ENCODE results near the gene GABRA5. TPM values are rescaled to one million over a fixed set of nuclear protein-coding genes. Genes with fewer than 3 reads are reported as not detected.

The GABRA5 gene
- total RNA-seq, 2 experiments from 2014 or later: not detected

- no peak overlapping the region for H3K27ac Mint-ChIP-seq
- H3K4me1 Mint-ChIP-seq (ENCODE audit: low read depth): no peaks in the 10 kb centered on the region
- no peaks in the 10 kb centered on the region for H3K27me3 Mint-ChIP-seq (ENCODE audit: low read depth)
- DNase-seq: no peak
- H3K4me3 Mint-ChIP-seq: no peak overlapping the region
- ATAC-seq: no peak
- ChIA-PET POLR2A (no interaction called here), CTCF (no interaction called here)
- no peaks in the 10 kb centered on the region for H3K9me3 Mint-ChIP-seq (ENCODE audit: insufficient read depth)
- no peaks in the 10 kb centered on the region for H3K36me3 Mint-ChIP-seq (ENCODE audit: low read depth)
These were observed 15.9 kb downstream of the GABRA5 start for GRCh38 chr15:26882616-26883365.

DNA sequence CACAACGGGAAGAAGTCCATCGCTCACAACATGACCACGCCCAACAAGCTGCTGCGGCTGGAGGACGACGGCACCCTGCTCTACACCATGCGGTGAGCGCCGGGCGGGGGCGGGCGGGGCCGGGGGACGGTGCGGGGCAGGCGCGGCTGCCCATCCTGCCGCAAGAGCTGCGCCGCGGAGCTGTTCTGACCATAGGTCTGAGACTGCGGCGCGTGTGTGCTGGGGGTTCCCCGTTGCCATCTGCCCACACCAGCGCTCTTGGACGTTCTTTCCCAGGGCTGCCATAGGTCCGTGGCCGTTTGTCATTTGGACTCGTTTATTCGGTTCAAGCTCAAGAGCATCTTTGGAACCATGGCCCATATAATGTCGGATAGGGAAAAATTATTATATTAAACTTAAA lies 16.6 kb downstream of the GABRA5 start:
- H3K27ac Mint-ChIP-seq: no peak overlapping the region
- CTCF ChIA-PET: no interaction called here
- no peak for DNase-seq
- no peaks in the 10 kb centered on the region for H3K9me3 Mint-ChIP-seq (ENCODE audit: insufficient read depth)
- no peak for ATAC-seq
- no peaks in the 10 kb centered on the region for H3K4me1 Mint-ChIP-seq (ENCODE audit: low read depth)
- no peaks in the 10 kb centered on the region for H3K36me3 Mint-ChIP-seq (ENCODE audit: low read depth)
- POLR2A ChIA-PET: no interaction called here
- H3K27me3 Mint-ChIP-seq (ENCODE audit: low read depth): no peaks in the 10 kb centered on the region
- no peak overlapping the region for H3K4me3 Mint-ChIP-seq

GRCh38 chr15:26886566-26886965 lies 19.7 kb downstream of the GABRA5 start:
- no peak overlapping the region for H3K27ac Mint-ChIP-seq
- POLR2A ChIA-PET: no interaction called here
- no peak for DNase-seq
- H3K9me3 Mint-ChIP-seq (ENCODE audit: insufficient read depth): no peaks in the 10 kb centered on the region
- H3K4me1 Mint-ChIP-seq (ENCODE audit: low read depth): peaks cover 3% of the 10 kb centered on the region
- no peak overlapping the region for H3K4me3 Mint-ChIP-seq
- CTCF ChIA-PET: no interaction called here
- H3K27me3 Mint-ChIP-seq (ENCODE audit: low read depth): no peaks in the 10 kb centered on the region
- ATAC-seq: no peak
- no peaks in the 10 kb centered on the region for H3K36me3 Mint-ChIP-seq (ENCODE audit: low read depth)

GRCh38 chr15:26887926-26888666 lies 21.2 kb downstream of the GABRA5 start:
- no peaks in the 10 kb centered on the region for H3K9me3 Mint-ChIP-seq (ENCODE audit: insufficient read depth)
- no peak overlapping the region for H3K27ac Mint-ChIP-seq
- DNase-seq: no peak
- H3K4me1 Mint-ChIP-seq (ENCODE audit: low read depth): peaks cover 3% of the 10 kb centered on the region
- no peaks in the 10 kb centered on the region for H3K36me3 Mint-ChIP-seq (ENCODE audit: low read depth)
- no peak for ATAC-seq
- POLR2A ChIA-PET: no interaction called here
- H3K4me3 Mint-ChIP-seq: no peak overlapping the region
- H3K27me3 Mint-ChIP-seq (ENCODE audit: low read depth): no peaks in the 10 kb centered on the region
- CTCF ChIA-PET: no interaction called here

DNA sequence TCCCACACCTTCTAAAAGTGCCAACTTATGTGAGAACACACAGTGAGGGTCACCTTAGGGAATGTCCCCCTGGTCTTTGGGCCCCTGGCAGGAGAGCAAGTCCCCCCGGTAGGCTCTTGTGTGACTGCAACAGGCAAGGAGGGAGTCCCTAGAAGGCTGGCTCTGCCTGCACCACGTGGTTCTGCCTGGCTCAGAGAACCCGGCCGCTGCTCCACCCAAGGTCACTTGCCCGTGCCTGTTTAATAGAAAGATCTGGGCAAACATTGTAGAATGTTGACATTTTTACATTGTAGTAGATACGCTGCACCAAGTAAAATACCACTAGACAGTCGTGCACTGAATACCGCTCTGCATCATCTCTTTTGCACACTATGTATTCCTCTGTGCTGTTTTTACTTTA lies 21.9 kb downstream of the GABRA5 start:
- POLR2A ChIA-PET: no interaction called here
- H3K4me1 Mint-ChIP-seq (ENCODE audit: low read depth): peaks cover 3% of the 10 kb centered on the region
- no peaks in the 10 kb centered on the region for H3K27me3 Mint-ChIP-seq (ENCODE audit: low read depth)
- no peak overlapping the region for H3K27ac Mint-ChIP-seq
- CTCF ChIA-PET: interaction anchor here (1.5 kb wide), 1 partner anchor 8 kb away, joined by 3 read pairs; no protein-coding TSS in a partner anchor
- no peak for ATAC-seq
- DNase-seq: no peak
- no peak overlapping the region for H3K4me3 Mint-ChIP-seq
- H3K36me3 Mint-ChIP-seq (ENCODE audit: low read depth): no peaks in the 10 kb centered on the region
- no peaks in the 10 kb centered on the region for H3K9me3 Mint-ChIP-seq (ENCODE audit: insufficient read depth)

DNA sequence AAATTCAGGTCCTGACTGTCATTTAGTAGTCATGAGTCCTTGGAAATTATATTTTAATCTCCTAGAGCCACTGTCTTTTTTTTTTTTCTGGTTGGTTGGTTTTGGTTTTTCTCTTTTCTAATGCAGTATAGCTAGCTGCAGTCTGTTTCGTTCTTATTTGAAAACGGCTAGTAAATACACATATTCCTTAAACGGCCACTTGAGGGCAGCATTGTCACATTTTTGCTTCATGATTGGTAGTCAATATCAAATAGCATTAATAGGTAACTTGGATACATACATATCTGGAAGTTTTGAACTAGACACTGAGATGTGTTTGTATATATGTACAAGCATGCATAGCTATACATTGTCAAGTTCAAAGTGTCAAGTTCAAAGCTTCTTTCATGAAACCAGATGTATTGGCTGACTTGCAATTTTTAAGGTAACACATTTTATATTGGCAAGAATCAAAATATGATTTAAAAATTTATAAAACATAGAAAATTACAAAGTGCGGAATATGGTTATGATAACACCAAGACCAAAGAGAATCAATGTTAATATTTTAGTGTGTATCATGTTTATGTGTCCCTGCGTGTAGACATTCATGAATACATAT lies 22.5 kb downstream of the GABRA5 start:
- H3K9me3 Mint-ChIP-seq (ENCODE audit: insufficient read depth): no peaks in the 10 kb centered on the region
- H3K27ac Mint-ChIP-seq: no peak overlapping the region

GRCh38 chr15:26890451-26890850 lies 23.6 kb downstream of the GABRA5 start:
- ATAC-seq (no peak), DNase-seq (no peak)
- no peaks in the 10 kb centered on the region for H3K36me3 Mint-ChIP-seq (ENCODE audit: low read depth)
- no peaks in the 10 kb centered on the region for H3K27me3 Mint-ChIP-seq (ENCODE audit: low read depth)
- ChIA-PET POLR2A (no interaction called here), CTCF (interaction anchor here (0.8 to 1.8 kb wide), 5 partner anchors 10 to 441 kb away, joined by 3 to 13 read pairs (median 3); no protein-coding TSS in a partner anchor)
- H3K4me3 Mint-ChIP-seq: no peak overlapping the region
- H3K27ac Mint-ChIP-seq: no peak overlapping the region
- peaks cover 5% of the 10 kb centered on the region for H3K9me3 Mint-ChIP-seq (ENCODE audit: insufficient read depth)
- peaks cover 3% of the 10 kb centered on the region for H3K4me1 Mint-ChIP-seq (ENCODE audit: low read depth)

More for the DNA sequence above, 22.5 kb downstream of the GABRA5 start:
- Mint-ChIP-seq H3K36me3 (ENCODE audit: low read depth) (no peaks in the 10 kb centered on the region), H3K27me3 (ENCODE audit: low read depth) (no peaks in the 10 kb centered on the region), H3K4me1 (ENCODE audit: low read depth) (peaks cover 3% of the 10 kb centered on the region), H3K4me3 (no peak overlapping the region)
- POLR2A ChIA-PET: no interaction called here
- ATAC-seq (no peak), DNase-seq (peak; percentile 71)
- CTCF ChIA-PET: interaction anchor here (0.8 to 1.5 kb wide), 2 partner anchors 9 to 18 kb away, joined by 3 read pairs; no protein-coding TSS in a partner anchor

GRCh38 chr15:26890988-26891387 lies 24.1 kb downstream of the GABRA5 start:
- POLR2A ChIA-PET: no interaction called here
- CTCF ChIA-PET: interaction anchor here (0.8 to 1.8 kb wide), 8 partner anchors 12 to 467 kb away, joined by 3 to 13 read pairs (median 3); no protein-coding TSS in a partner anchor
- H3K9me3 Mint-ChIP-seq (ENCODE audit: insufficient read depth): peaks cover 7% of the 10 kb centered on the region
- no peak overlapping the region for H3K4me3 Mint-ChIP-seq
- H3K4me1 Mint-ChIP-seq (ENCODE audit: low read depth): peaks cover 3% of the 10 kb centered on the region
- no peak overlapping the region for H3K27ac Mint-ChIP-seq
- H3K36me3 Mint-ChIP-seq (ENCODE audit: low read depth): no peaks in the 10 kb centered on the region
- ATAC-seq: no peak
- no peak for DNase-seq
- H3K27me3 Mint-ChIP-seq (ENCODE audit: low read depth): no peaks in the 10 kb centered on the region

DNA sequence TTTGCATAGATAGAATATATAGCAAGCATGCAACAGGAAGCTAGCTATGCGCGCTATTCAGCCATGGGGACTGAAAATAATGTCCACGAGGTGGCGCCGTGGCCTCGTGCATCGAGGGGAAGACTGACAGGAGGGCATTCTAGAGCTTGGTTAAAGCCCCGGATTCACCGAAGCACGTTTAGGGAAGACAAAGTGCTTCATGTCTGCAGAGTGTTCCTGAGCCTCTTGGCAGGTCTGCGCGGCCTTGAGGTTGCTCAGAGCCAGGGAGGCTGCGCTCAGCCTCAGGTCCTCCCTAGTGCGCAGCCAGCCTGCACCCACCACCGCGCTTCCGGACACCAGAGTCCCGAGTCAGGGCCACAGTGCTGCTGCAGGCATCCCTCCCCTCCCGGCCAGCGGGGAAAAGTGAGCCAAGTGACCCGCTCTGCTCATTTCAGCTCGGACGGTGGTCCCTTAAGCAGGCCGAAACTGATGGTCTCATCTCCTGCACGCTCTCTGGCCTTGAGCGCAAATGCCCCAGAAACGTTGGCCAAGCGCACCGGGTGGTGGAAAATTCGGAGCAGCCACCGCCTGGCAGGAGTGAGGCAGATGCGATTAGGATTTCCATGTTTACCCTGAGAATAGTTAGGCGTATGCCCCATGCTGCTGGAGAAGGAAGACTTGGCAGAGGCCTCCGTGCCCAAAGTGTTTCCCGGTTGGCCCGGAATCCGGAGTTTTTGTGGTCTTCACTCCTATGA lies 24.8 kb downstream of the GABRA5 start:
- ATAC-seq (peak; percentile 44), DNase-seq (peak; percentile 63)
- Mint-ChIP-seq H3K4me1 (ENCODE audit: low read depth) (peaks cover 3% of the 10 kb centered on the region), H3K4me3 (no peak overlapping the region), H3K9me3 (ENCODE audit: insufficient read depth) (peaks cover 12% of the 10 kb centered on the region), H3K27ac (no peak overlapping the region), H3K36me3 (ENCODE audit: low read depth) (no peaks in the 10 kb centered on the region), H3K27me3 (ENCODE audit: low read depth) (no peaks in the 10 kb centered on the region)
- CTCF ChIA-PET: interaction anchor here (0.6 to 1.8 kb wide), 9 partner anchors 12 to 466 kb away, joined by 3 to 13 read pairs (median 3); no protein-coding TSS in a partner anchor
- POLR2A ChIA-PET: no interaction called here

DNA sequence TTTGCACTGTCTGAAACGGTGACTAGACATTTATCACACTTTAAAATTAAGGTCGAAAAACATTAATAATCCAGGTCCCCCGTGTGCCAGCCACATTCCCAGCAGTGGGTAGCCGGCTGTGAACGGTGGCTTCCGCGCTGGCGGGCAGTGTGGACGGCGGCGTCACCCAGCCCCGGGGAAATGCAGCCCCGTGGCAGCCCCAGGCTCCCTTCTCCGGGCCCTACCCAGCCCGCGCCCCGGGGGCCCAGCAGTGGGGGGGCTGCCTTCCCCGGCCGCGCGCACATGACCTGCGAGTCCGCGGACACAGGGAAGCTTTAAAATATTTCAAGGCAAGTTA lies 25.3 kb downstream of the GABRA5 start:
- POLR2A ChIA-PET: no interaction called here
- no peak overlapping the region for H3K27ac Mint-ChIP-seq
- no peak for ATAC-seq
- no peak for DNase-seq
- no peaks in the 10 kb centered on the region for H3K36me3 Mint-ChIP-seq (ENCODE audit: low read depth)
- H3K4me1 Mint-ChIP-seq (ENCODE audit: low read depth): peaks cover 3% of the 10 kb centered on the region
- H3K27me3 Mint-ChIP-seq (ENCODE audit: low read depth): no peaks in the 10 kb centered on the region
- CTCF ChIA-PET: interaction anchor here (1.0 to 1.8 kb wide), 4 partner anchors 11 to 126 kb away, joined by 3 to 13 read pairs (median 6); no protein-coding TSS in a partner anchor
- H3K4me3 Mint-ChIP-seq: no peak overlapping the region
- peaks cover 12% of the 10 kb centered on the region for H3K9me3 Mint-ChIP-seq (ENCODE audit: insufficient read depth)

DNA sequence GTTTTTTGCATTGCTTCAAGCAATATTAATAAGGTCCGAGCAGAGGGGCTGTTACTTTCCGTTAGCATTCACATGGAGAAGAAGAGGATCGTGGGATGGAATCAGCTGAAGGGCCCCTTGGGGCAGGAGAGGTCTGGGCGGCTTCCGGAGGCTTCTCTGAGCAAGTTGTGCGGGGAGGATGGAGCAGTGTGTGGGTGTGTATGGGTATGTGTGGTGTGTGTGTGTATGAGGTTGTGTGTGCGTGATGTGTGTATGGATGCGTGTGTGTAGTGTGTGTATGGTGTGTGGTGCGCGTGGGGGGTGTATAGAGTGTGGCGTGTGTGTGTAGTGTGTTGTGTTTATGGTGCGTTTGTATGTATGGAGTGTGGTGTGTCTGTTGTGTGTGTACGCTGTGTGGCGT lies 25.8 kb downstream of the GABRA5 start:
- H3K9me3 Mint-ChIP-seq (ENCODE audit: insufficient read depth): peaks cover 12% of the 10 kb centered on the region
- no peak for DNase-seq
- ChIA-PET CTCF (no interaction called here), POLR2A (no interaction called here)
- no peaks in the 10 kb centered on the region for H3K27me3 Mint-ChIP-seq (ENCODE audit: low read depth)
- no peak overlapping the region for H3K4me3 Mint-ChIP-seq
- H3K4me1 Mint-ChIP-seq (ENCODE audit: low read depth): peaks cover 3% of the 10 kb centered on the region
- no peak for ATAC-seq
- H3K27ac Mint-ChIP-seq: no peak overlapping the region
- no peaks in the 10 kb centered on the region for H3K36me3 Mint-ChIP-seq (ENCODE audit: low read depth)
